ENCODE data around the gene U2AF2. TPM values are rescaled to one million over a fixed set of nuclear protein-coding genes. Genes with fewer than 3 reads are reported as not detected.

U2AF2 gene
- total and polyA plus RNA-seq, 9 of the 15 experiments (the other 6 are each of a cell fraction or from before 2014, with no cell fraction given): 3.0 to 331 (median 157) TPM

- TF ChIP-seq ZNF609 (CRISPR knock-in tag; IDR thresholded peaks at IDR 0.05; ENCODE audit: borderline replicate concordance) (no peak), EP300 (IDR thresholded peaks at IDR 0.05; ENCODE audit: low read length) (peak; percentile 61; the same call in 1 of the 2 replicates), ZNF518B (CRISPR knock-in tag; IDR thresholded peaks at IDR 0.05) (no peak)
These were observed 17.6 kb downstream of the U2AF2 start (continued) for GRCh38 chr19:55672418-55672817.

All from K562 (cell line).